SK-N-SH (cell line): ENCODE measurements around the gene GNB1L.

Experiments
- CHD2 ChIP-seq: fragments of 150-350 bp; IDR thresholded peaks from 2 replicates; pipeline ENCODE4 v1.6.1; 2018; ENCODE audit warnings: low read length; ENCODE audit not compliant: partially characterized antibody
- EP300 ChIP-seq, 2 experiments: IDR thresholded peaks; 2 replicates each; pipeline versions ENCODE4 v1.4.0 to v1.6.1; 2012; ENCODE audit warnings: borderline replicate concordance in 1 of 2, low read depth in 1 of 2, low read length in 1 of 2
- FOSL2 ChIP-seq: IDR thresholded peaks from 2 replicates; pipeline ENCODE4 v1.4.0; 2012; ENCODE audit warnings: low read depth, mild to moderate bottlenecking, moderate library complexity, borderline replicate concordance
- POLR2AphosphoS5 ChIP-seq: IDR thresholded peaks from 2 replicates; pipeline ENCODE4 v1.6.1; 2012; ENCODE audit warnings: low read depth, low read length
- REST ChIP-seq: IDR thresholded peaks from 2 replicates; pipeline ENCODE4 v1.6.1; 2012; ENCODE audit warnings: mild to moderate bottlenecking, low read depth, low read length, moderate library complexity
- SIN3A ChIP-seq: IDR thresholded peaks from 2 replicates; pipeline ENCODE4 v1.6.1; 2012; ENCODE audit warnings: low read depth, mild to moderate bottlenecking, low read length, moderate library complexity, borderline replicate concordance
- TAF1 ChIP-seq: IDR thresholded peaks from 2 replicates; pipeline ENCODE4 v1.6.1; 2012; ENCODE audit warnings: low read depth, mild to moderate bottlenecking, low read length, moderate library complexity, borderline replicate concordance
- TCF12 ChIP-seq: IDR thresholded peaks from 2 replicates; pipeline ENCODE4 v1.4.0; 2012
- USF1 ChIP-seq: IDR thresholded peaks from 2 replicates; pipeline ENCODE4 v1.4.0; 2012; ENCODE audit warnings: low read depth, borderline replicate concordance
- TF ChIP-seq, protein P1 (sequence below): fragments of 200-600 bp; sonication (generic); IDR thresholded peaks from 2 replicates; pipeline ENCODE4 v1.6.1; 2017; ENCODE audit warnings: antibody characterized with exemption, mild to moderate bottlenecking, moderate library complexity

DNA sequence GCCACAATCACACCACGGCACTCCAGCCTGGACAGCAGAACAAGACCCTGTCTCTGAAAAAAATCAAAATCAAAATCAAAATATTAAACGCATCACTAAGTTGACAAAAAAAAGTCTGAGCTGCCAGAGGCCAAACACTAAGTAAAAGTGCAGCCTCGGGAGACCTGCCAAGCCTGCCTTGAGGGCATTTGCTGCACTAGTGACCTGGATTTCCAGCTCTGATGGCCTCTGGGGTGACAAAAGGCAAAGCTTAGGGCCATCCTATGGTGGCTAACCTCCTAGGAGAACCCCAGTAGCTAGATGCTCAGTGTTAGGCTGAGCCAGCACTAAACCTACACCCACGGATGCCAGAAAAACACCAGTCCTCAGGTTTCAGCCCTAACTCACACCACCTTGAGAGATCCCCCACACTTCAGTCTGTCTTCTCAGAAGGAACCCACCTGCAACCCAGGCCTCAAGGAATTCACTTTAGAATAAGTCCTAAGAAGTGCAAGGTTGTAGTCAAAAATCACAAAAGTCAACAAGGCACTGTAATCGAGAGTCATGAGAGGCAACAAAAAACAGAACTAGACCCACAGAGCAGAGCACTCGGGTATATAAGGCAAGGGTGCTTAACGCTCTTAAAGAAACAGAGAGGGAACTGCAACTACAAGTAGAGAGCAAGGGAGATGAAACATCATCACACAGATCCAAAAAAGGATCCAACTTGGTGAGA is 28.6 kb downstream of the GNB1L start:
- TF ChIP-seq POLR2AphosphoS5, result no peak
- TF ChIP-seq TCF12, result no peak
- TF ChIP-seq, protein P1, sequence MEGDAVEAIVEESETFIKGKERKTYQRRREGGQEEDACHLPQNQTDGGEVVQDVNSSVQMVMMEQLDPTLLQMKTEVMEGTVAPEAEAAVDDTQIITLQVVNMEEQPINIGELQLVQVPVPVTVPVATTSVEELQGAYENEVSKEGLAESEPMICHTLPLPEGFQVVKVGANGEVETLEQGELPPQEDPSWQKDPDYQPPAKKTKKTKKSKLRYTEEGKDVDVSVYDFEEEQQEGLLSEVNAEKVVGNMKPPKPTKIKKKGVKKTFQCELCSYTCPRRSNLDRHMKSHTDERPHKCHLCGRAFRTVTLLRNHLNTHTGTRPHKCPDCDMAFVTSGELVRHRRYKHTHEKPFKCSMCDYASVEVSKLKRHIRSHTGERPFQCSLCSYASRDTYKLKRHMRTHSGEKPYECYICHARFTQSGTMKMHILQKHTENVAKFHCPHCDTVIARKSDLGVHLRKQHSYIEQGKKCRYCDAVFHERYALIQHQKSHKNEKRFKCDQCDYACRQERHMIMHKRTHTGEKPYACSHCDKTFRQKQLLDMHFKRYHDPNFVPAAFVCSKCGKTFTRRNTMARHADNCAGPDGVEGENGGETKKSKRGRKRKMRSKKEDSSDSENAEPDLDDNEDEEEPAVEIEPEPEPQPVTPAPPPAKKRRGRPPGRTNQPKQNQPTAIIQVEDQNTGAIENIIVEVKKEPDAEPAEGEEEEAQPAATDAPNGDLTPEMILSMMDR, result no peak
- no peak for TF ChIP-seq USF1
- no peak for TF ChIP-seq REST
- no peak for TF ChIP-seq SIN3A
- TF ChIP-seq CHD2, result no peak
- TF ChIP-seq EP300 (IDR thresholded peaks at IDR 0.05; ENCODE audit: borderline replicate concordance in 1 of 2, low read depth in 1 of 2, low read length in 1 of 2), result no peak
- TF ChIP-seq FOSL2, result no peak
- TF ChIP-seq TAF1, result no peak
